ENCODE measurements around the gene RASAL1.

The RASAL1 gene

GRCh38 chr12:113072136-113072535 lies 63.4 kb downstream of the RASAL1 start:
- DNase-seq (ENCODE audit: low read depth) = no peak

- no peak for DNase-seq (ENCODE audit: low read depth)
Observed at GRCh38 chr12:113071135-113072112, 64.1 kb downstream of the RASAL1 start.

- DNase-seq (ENCODE audit: low read depth) = no peak
Observed at GRCh38 chr12:113070117-113070906, 65.2 kb downstream of the RASAL1 start.

- DNase-seq (ENCODE audit: low read depth) = no peak
Observed at GRCh38 chr12:113069751-113070116, 65.8 kb downstream of the RASAL1 start.

GRCh38 chr12:113069149-113069548 lies 66.4 kb downstream of the RASAL1 start:
- DNase-seq (ENCODE audit: low read depth) = no peak

GRCh38 chr12:113067987-113068935 lies 67.3 kb downstream of the RASAL1 start:
- no peak for DNase-seq (ENCODE audit: low read depth)

- no peak for DNase-seq (ENCODE audit: low read depth)
Observed at GRCh38 chr12:113066813-113067400, 68.7 kb downstream of the RASAL1 start.

GRCh38 chr12:113065126-113066007 lies 70.2 kb downstream of the RASAL1 start:
- no peak for DNase-seq (ENCODE audit: low read depth)

GRCh38 chr12:113064395-113065125 lies 71.0 kb downstream of the RASAL1 start:
- no peak for DNase-seq (ENCODE audit: low read depth)

- DNase-seq (ENCODE audit: low read depth) = no peak
Observed at GRCh38 chr12:113063396-113064350, 71.9 kb downstream of the RASAL1 start.

- DNase-seq (ENCODE audit: low read depth) = no peak
Observed at GRCh38 chr12:113062502-113063395, 72.8 kb downstream of the RASAL1 start.

- DNase-seq (ENCODE audit: low read depth) = no peak
Observed at GRCh38 chr12:113061061-113061694, 74.4 kb downstream of the RASAL1 start.

- DNase-seq (ENCODE audit: low read depth) = no peak
Observed at GRCh38 chr12:113060336-113060960, 75.1 kb downstream of the RASAL1 start.

GRCh38 chr12:113059071-113059595 lies 76.4 kb downstream of the RASAL1 start:
- DNase-seq (ENCODE audit: low read depth) = no peak

GRCh38 chr12:113058553-113058952 lies 77.0 kb downstream of the RASAL1 start:
- DNase-seq (ENCODE audit: low read depth) = no peak
